HUES6 (cell line): Measurements from ENCODE around the gene PNO1.

ENCODE experiments used
- H3K27ac ChIP-seq: 2 replicates; pipeline ENCODE4 v1.7.0; 2013; ENCODE audit warnings: low read depth, mild to moderate bottlenecking, low read length, inconsistent platforms
- H3K27me3 ChIP-seq: 2 replicates; pipeline ENCODE4 v1.6.1; 2013; ENCODE audit warnings: low read length; ENCODE audit not compliant: control insufficient read depth, insufficient read depth
- H3K36me3 ChIP-seq: 2 replicates; pipeline ENCODE4 v1.6.1; 2013; ENCODE audit warnings: low read length; ENCODE audit not compliant: control insufficient read depth, insufficient read depth
- H3K4me1 ChIP-seq: 2 replicates; pipeline ENCODE4 v1.6.1; 2013; ENCODE audit warnings: low read length; ENCODE audit not compliant: control insufficient read depth, insufficient read depth
- H3K4me3 ChIP-seq: 2 replicates; pipeline ENCODE4 v1.5.1; 2013; ENCODE audit warnings: low read depth, low read length
- H3K9ac ChIP-seq: one replicate; pipeline ENCODE4 v1.6.1; 2013; ENCODE audit warnings: mild to moderate bottlenecking, low read length
- H3K9me3 ChIP-seq: 2 replicates; pipeline ENCODE4 v1.6.1; 2013; ENCODE audit warnings: low read depth, low read length; ENCODE audit not compliant: control insufficient read depth, insufficient read depth

PNO1 gene

DNA sequence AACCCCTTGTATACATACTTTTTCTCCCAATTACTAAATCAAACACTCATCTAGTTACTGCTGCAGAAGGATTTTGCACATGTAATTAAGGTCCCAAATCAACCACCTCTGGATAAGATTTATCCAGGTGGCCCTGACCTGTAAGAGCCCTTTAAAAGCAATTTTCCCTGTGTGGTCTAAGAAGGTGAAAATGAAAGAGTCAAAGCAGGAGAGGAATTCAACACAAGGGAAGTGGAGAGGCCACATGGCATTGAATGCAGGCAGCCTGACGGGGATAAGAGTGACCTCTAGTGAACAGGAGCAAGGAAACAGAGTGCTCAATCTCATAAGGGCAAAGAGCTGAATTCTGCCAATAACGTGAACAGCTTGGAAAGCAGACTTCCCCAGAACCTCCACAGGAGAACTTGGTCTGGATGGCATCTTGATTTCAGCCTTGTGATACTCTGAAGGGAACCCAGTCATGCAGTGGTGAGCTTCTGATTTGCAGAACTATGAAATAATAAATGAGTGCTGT lies 67.5 kb downstream of the PNO1 start:
- Histone ChIP-seq H3K4me1 (peaks cover 11% of the 10 kb centered on the region; the same call in 1 of the 2 replicates), H3K36me3 (no peaks in the 10 kb centered on the region), H3K9ac (no peak overlapping the region), H3K27ac (no peak overlapping the region), H3K4me3 (no peak overlapping the region), H3K9me3 (no peaks in the 10 kb centered on the region), H3K27me3 (no peaks in the 10 kb centered on the region)
